Choroid plexus epithelial cell (primary cell): ENCODE data around the gene IL12B.
"Not testable (repeated sequence)": the region's sequence is repeated elsewhere in the genome, so short reads cannot be mapped to it uniquely, and the experiment has no call there.

ENCODE experiments used
- DNase-seq: peaks from one replicate; pipeline ENCODE4 v3.0.0-alpha.2; 2010; ENCODE audit warnings: low read depth
- H3K4me3 ChIP-seq: 2 replicates; pipeline ENCODE4 v1.5.1; 2011; ENCODE audit warnings: low read depth, mild to moderate bottlenecking, control low read depth, low read length, moderate library complexity
- TF ChIP-seq, protein P1 (sequence below): conservative IDR thresholded peaks from 2 replicates; pipeline ENCODE4 v1.5.1; 2011; ENCODE audit warnings: low read depth, mild to moderate bottlenecking, control low read depth, inconsistent platforms, low read length, moderate library complexity

IL12B gene

DNA sequence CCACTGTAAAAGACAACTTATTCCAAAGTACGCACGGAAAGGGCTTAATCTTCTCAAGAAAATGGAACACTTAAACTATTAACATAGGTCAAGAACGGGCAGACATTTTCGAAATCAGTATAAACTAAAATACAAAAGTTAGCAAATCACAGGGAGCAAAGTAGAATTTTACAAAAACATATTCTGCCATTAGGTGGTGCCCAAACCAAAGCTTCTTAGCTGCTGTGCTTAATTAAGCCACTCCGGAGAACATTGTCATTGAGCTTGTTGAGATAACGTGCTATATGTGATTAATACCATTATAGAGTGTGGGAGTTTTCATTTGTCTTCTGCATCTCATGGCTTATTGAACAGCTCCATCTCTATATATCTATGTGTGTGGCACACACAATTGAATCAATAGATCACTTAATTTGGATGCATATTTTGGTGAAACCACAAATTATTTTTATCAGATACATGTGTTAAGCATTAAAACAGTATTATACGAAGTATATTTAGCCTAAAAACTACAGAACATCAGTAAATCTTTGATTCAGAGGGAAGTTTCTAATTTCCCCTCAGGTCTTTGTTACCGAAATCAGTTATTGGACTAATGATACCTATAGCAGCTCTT, 43.8 kb downstream of the IL12B start:
- DNase-seq, result peak; percentile 74
- no peak overlapping the region for H3K4me3 ChIP-seq
- TF ChIP-seq, protein P1, sequence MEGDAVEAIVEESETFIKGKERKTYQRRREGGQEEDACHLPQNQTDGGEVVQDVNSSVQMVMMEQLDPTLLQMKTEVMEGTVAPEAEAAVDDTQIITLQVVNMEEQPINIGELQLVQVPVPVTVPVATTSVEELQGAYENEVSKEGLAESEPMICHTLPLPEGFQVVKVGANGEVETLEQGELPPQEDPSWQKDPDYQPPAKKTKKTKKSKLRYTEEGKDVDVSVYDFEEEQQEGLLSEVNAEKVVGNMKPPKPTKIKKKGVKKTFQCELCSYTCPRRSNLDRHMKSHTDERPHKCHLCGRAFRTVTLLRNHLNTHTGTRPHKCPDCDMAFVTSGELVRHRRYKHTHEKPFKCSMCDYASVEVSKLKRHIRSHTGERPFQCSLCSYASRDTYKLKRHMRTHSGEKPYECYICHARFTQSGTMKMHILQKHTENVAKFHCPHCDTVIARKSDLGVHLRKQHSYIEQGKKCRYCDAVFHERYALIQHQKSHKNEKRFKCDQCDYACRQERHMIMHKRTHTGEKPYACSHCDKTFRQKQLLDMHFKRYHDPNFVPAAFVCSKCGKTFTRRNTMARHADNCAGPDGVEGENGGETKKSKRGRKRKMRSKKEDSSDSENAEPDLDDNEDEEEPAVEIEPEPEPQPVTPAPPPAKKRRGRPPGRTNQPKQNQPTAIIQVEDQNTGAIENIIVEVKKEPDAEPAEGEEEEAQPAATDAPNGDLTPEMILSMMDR, result peak; percentile 66

DNA sequence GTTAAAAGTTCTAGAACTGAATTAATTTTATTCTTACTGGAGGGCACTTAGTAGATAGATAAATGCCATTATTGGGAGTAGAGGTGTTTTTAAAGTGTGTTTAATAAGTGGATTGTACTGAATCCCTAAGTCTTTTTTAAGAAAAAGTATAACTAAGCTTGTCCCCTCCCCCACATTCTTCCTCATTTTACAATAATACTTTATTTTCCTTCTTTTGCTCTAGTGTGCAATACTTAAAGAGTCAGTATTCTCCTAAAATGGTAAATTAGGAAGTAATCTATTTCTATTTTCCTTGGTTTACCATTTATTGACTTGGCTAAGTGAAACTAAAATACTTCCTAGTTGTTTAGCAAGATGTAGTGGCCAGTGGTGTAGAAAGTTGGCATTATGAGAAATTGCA, 55.6 kb downstream of the IL12B start:
- no peak overlapping the region for H3K4me3 ChIP-seq
- DNase-seq, result no peak
- TF ChIP-seq, protein P1, result no peak

DNA sequence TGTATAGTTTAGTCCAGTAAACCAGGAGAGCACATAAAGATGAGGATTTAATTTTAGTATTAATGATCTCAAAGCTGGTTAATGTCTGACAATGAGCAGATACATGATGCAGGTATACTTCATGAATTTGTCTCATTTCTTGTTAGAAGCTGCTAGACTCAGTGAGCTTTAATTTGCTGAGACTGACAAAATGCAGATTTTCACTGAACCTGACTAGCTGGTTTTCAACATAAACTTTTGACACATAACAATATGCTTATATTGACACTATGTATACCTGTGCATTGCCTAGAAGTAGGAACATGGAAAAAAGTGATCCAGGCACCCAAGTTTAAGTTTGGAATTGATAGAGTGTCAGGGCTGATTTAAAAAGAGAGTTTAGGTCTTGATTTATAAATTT, 56.4 kb downstream of the IL12B start:
- TF ChIP-seq, protein P1, result no peak
- H3K4me3 ChIP-seq, result no peak overlapping the region
- no peak for DNase-seq

DNA sequence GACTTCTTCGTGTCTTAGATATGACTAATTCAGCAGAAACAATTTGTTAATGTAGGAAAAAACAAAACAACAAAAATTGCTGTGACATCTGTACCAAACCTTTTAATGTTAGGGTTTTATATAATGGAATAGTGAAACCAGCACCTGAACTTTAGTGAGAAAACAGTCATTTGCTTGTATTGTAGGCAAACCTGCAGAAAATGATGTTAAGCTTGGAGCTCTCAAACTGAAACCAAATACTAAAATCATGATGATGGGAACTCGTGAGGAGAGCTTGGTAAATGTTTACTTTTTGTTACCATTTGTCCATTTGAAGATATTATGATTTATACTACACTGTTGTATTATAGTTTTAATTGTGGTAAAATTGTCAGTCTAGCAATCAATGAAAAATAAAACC, 60.6 kb downstream of the IL12B start:
- TF ChIP-seq, protein P1, result no peak
- no peak for DNase-seq
- no peak overlapping the region for H3K4me3 ChIP-seq

DNA sequence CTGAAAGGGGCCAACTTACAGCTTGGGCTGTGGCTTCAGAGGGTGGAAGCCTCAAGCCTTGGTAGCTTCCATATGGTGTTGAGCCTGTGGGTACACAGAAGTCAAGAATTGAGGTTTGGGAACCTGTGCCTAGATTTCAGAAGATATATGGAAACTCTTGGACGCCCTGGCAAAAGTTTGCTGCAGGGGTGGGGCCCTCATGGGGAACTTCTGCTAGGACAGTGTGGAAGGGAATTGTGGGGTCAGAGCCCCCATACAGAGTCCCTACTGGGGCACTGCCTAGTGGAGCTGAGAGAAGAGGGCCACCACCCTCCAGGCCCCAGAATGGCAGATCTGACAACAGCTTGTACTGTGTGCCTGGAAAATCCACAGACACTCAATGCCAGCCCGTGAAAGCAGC, 63.5 kb downstream of the IL12B start:
- not testable (repeated sequence) for H3K4me3 ChIP-seq, DNase-seq
